GM18499 (cell line): ENCODE data around the gene CMTR1.

Experiments used
- ATAC-seq: cut with Tn5 transposase; IDR thresholded peaks from one replicate; pipeline ENCODE4 v1.9.1; 2021; ENCODE audit warnings: moderate number of reproducible peaks; ENCODE audit not compliant: insufficient read depth, unreplicated experiment

The CMTR1 gene

GRCh38 chr6:37507690-37508421, 74.8 kb downstream of the CMTR1 start:
- ATAC-seq: no peak

DNA sequence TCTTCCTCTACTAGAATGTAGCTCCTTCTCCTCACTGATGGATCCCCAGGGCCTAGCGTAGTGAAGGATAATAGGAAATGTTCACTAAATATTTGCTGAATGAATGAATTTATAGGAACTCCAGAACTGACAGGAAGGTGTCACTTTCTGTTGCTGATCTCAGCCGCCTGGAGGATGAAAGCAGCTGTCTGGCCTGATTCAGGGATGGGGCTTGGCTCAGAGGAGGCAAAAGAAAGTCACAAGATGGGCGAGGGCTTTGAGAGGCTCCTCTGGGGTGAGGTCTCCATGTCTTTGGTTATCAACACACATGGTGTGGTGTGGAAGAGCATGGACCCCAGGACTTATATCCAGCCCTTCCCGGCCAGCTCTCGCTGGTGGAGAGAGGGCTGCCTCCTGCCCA, 78.2 kb downstream of the CMTR1 start:
- no peak for ATAC-seq

DNA sequence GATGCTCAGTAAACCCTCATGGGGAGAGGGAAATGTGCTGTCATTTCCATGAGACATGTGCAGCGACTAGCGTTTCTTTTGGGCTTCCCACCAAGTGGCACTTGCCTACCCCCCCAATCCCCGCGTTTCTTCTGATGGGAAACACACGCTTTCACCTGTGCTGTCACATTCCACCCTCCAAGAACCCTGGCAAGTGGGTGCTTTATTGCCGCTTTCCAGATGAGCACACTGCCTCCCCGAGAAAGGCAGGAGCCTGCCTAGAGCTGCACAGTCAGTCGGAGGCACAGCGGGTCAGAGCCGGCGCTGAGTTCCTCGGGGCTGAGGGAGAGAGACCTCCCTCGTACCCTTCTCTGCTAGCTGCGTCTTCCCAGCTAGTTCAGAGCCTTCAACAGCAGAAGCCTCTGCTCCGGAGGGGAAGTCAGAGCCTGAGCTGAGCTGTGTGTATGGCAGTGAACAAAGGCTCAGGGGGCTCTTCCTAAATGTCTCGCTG, 78.9 kb downstream of the CMTR1 start:
- ATAC-seq: no peak

DNA sequence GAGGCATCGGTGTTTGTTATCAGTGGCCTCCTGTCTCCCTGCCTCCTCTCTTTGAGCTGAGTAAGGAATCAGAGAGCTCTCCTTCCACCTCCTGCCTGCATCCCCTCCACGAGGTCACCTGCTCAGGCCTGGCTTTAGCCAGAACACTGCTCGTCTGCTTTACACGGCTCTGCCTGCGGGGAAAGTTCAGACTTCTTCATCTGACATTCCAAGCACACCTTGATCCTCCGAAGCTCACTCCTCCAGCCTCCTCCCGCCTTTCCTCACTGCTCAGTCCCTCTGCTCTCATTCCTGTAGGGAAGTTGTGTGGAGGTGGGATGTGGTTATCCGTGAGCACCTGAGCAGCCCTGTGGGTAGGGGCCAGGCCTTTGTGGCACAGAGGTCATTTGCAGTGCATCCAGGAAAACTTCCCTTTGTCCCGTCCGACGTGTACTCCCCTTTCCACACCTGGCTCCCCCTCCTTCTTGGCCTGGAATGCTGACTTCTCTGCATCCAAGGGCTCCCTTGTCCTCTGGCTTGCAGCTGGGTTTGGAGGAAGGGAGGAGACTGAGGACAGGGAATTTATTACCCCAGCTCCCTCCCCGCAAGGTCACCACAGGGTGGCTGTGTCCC, 79.5 kb downstream of the CMTR1 start:
- ATAC-seq: no peak

GRCh38 chr6:37513155-37513554, 80.1 kb downstream of the CMTR1 start:
- ATAC-seq: no peak

GRCh38 chr6:37513576-37513975, 80.6 kb downstream of the CMTR1 start:
- ATAC-seq: no peak

- ATAC-seq: no peak
Measured at GRCh38 chr6:37514321-37514771, 81.3 kb downstream of the CMTR1 start.

GRCh38 chr6:37514837-37515236, 81.8 kb downstream of the CMTR1 start:
- no peak for ATAC-seq

DNA sequence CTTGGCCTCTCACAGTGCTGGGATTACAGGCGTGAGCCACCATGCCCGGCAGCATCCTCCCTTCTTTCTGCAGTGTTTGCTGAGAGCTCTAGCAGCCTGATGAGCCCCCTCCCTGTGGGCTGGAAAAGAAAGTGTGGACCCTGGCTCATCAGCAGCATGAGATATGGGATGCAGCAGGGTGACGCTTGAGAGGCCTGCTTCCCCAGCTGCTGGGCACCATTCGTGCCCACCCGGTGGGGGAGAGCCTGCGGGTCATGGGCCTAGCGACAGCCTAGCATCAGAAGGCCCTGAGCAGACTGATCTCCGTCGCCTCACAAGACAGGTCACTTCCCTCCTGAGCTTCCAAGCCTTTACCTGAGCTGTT, 82.7 kb downstream of the CMTR1 start:
- ATAC-seq: no peak

DNA sequence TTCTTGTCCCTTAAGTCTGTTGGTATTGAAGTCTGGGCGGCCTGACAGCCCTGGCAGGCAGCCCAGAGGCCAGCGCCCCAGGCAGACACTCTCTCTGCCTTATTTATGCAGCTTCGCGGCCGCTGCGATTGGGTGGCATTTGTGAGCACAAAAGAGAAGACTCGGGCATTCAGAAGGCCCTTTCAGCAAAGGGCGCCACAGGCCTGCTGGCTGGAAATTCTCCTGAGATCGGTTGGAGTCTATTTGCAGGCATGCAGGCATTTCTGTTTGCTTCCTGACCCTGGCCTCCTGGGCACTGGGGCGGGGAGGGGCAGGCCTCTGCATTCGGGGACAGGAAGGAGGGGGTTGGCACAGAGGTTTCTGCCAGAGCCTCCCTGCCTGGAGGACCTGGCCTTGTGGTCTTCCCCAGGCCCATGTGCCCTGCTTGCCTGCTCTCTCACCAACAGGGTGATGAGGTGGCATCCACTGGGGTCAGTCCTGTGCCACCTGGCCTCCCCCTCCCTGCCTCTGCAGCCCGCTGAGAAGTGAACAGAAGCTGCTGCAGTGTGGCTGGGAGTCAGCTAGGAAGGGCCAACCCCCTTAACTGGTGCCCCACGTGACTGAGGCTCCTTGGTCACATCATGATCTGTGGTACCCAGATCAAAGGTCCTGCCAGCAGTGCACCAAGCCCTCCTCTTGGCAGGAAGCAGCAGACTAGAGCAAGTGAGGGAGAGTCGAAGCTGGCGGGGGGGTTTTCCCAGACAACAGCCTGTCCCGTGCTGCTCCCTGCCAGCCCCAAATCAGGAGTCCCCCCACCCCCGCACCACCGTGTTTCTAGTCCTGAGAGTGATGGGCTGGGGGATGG, 83.3 kb downstream of the CMTR1 start:
- ATAC-seq: no peak

DNA sequence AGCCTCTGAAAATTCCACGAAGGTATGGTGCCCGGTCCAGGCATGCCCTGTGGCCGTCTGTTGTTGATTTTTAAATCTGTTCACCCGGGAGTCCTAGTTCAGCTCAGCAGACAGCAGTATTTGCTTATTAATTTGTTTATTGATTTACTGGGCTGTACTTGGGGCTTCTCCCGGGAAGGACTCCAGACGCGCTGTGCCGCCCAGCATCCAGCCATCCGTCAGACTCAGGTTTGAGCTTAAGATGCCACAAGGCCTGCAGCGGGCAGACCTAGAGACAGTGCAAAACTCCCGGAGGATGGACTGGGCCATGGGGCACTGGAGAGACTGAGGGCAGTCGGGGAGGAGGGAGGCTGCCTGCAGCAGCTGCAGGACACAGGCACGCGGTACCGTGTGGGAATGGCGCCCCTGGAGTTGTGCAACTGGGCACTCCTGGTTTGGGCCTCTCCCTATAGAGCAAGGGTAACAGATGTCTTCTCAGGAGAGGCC, 83.9 kb downstream of the CMTR1 start:
- ATAC-seq: no peak

DNA sequence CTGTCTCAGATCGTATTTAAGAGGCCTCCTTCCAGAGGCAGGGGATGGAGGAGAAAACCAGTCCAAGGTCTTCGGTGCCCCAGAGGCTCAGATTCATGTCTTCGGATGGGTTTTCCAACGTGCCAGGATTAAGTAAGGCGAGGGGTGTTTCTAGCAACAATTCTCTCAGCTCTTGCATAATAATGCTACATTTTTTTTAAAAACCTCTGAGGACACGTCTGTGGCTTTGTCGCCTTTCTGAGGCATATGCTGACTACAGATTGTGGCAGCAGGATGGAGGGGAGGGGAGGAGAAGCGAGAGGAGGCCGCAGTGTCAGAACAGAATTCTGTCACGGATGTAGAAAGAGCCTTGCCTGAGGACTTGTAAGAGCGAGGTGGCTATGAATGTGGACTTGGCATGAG, 84.4 kb downstream of the CMTR1 start:
- no peak for ATAC-seq

DNA sequence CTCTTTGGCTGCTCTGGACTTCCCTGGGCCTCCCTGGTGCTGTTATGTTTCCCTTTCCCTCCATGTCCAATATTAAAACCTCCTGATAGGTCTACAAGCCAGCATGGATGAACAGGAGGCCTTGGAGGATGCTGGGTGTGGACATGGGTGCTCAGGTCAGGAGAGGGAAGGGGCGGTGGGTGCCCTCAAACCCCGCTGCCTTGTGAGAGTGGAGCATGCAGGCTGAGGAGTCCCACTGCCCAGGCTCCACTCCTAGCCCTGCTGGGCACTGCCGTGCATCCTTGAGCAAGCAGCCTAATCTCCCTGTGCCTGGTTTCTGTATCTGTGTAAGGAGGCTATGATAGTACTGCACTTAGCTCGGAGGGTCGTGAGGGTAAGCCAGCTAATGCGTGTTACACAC, 85.1 kb downstream of the CMTR1 start:
- no peak for ATAC-seq

- no peak for ATAC-seq
Measured at GRCh38 chr6:37519461-37519860, 86.4 kb downstream of the CMTR1 start.

DNA sequence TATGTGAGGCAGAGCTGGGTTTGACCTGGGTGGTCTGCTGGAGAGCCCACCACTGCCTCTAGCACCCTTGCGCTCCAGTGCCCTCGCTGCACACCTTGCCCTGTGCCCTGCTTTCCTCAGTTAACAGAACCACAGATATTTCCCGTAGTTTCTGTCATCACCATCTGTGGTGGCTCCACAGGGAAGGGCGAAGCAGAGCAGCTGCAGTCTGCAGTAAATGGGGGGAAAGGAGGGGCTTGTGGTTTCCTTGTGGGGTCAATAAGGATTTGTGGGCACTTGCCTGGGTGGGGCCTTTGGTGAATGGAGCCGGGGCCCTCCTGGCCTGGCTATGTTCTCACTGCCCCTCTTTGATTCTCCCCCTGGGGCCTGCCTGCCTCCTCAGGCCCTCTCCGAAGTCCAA, 87.9 kb downstream of the CMTR1 start:
- ATAC-seq: no peak

GRCh38 chr6:37521674-37522073, 88.7 kb downstream of the CMTR1 start:
- ATAC-seq: no peak

- ATAC-seq: no peak
Measured at GRCh38 chr6:37522836-37523235, 89.8 kb downstream of the CMTR1 start.

DNA sequence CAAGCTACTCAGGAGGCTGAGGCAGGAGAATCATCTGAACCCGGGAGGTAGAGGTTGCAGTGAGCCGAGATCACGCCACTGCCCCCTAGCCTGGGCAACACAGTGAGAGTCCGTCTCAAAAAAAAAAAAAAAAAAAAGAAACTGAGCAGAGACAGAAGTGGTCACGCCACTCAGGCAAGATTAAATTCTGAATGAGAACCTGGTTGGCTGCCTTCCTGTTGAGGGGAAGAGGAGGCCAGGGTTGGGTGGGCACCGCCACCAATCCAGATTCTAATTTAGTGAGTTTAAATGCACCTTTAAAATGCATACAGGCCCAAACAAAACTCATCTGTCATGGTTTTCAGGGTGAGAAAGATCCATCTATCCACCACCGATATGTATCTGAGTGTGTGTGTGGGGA, 90.4 kb downstream of the CMTR1 start:
- no peak for ATAC-seq

DNA sequence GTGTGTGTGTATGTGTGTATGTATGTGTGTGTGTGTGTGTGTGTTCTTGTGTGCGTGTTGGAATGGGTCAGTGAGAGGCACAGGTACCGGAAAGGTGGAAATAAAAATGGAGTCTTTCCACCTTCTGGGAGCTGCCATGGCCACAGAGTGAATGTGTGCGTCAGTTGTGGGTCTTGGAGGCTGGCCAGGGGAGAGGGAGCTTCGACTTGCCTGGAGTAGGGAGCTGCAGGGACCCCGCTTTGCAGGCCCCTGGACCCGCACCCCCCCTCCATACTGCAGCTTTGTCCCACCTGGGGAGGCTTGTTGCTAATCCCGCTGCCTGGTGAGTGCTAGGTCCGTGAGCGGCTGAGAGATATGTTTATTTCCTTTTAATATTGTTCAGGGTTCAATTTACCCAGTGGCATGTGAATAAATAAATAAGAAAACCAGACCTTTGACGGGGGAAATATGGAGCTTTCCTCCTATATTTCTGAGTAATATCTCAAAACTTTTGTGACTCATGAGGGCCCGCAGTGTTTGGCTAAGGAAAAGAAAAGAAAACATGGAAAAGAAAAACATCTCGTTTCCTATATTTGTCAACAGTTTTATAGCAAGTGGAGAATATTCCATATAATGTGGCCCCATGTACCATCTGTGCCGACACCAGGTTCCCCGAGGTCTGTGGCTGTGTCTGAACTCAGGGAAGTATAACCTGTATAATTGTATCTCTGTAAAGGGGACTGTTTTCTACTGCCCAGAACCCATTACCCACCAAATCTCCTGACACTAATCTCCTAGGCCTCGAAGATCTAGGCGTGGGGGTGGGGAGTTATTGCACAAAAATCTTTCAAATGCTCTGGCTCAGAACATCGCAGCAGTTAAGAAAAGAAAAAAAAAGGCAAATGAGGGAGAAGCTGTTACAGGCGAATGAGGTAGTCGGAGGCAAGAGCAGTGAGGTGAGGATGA, 91.3 kb downstream of the CMTR1 start:
- ATAC-seq: no peak

DNA sequence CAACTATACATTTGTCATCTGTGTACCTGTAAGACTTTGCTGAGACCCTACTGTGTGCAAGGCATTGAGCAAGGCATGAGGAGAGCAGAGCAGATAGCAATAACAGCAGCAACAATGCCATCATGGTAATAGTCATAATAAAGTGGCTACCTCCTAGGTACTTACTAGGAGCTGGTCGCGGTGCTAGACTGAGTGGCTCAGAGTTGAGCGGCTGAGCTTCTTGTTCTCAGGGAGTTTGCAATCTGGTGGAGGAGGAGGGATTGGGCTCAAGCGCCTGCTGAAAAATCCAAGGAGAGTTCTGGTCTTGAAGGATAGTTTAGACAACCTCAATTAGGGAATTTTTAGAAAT, 91.9 kb downstream of the CMTR1 start:
- no peak for ATAC-seq
